Measurements from ENCODE around the gene FLYWCH2. TPM values are rescaled to one million over a fixed set of nuclear protein-coding genes. Genes with fewer than 3 reads are reported as not detected.

FLYWCH2 gene
- total RNA-seq, 1 experiment from 2014 or later: 72.0 TPM

GRCh38 chr16:2858245-2859025 is 24.6 kb upstream of the FLYWCH2 start:
- H3K36me3 ChIP-seq: no peaks in the 10 kb centered on the region
- peaks cover 18% of the 10 kb centered on the region for H3K27me3 ChIP-seq (replicated peaks)
- H3K4me3 ChIP-seq: no peak overlapping the region
- H3K4me1 ChIP-seq (replicated peaks): peaks cover 3% of the 10 kb centered on the region; the same call in 1 of the 2 replicates
- H3K27ac ChIP-seq: no peak overlapping the region
- DNase-seq (ENCODE audit: low read depth in 1 of 2, low spot score in 2 of 2): no peak
- peaks cover 10% of the 10 kb centered on the region for H3K9me3 ChIP-seq (replicated peaks)

DNA sequence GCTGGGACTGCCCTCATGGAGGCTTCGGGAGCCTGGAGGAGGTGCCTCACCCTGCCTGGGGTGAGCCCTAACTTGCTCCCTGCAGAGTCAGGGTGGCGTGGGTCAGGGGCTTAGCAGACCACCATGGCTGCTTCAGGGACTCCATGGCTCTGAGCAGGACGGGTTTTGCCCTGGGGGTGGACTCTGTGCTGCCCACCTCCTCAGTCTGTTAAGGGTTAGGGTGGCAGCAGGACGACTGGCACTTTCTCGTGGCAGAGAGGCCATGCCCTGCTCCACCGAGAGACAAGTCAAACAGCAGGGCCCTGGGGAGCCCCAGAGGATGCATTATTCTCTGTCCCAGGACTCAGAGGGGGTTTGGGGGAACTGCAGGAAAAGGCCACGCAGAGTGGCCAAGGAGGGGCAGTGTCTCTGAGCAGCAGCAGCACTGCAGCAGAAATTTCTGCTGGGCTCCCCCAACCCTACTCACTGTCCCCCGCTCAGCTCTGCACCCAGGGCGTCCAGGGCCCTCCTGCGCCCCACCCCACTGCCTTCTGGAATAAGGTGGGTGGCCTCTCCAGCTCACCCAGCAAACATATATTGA is 23.2 kb upstream of the FLYWCH2 start:
- H3K36me3 ChIP-seq: no peaks in the 10 kb centered on the region
- H3K27ac ChIP-seq: no peak overlapping the region
- peaks cover 18% of the 10 kb centered on the region for H3K27me3 ChIP-seq (replicated peaks)
- peaks cover 3% of the 10 kb centered on the region; the same call in 1 of the 2 replicates for H3K4me1 ChIP-seq (replicated peaks)
- H3K4me3 ChIP-seq: no peak overlapping the region
- peaks cover 6% of the 10 kb centered on the region for H3K9me3 ChIP-seq (replicated peaks)
- no peak for DNase-seq (ENCODE audit: low read depth in 1 of 2, low spot score in 2 of 2)

DNA sequence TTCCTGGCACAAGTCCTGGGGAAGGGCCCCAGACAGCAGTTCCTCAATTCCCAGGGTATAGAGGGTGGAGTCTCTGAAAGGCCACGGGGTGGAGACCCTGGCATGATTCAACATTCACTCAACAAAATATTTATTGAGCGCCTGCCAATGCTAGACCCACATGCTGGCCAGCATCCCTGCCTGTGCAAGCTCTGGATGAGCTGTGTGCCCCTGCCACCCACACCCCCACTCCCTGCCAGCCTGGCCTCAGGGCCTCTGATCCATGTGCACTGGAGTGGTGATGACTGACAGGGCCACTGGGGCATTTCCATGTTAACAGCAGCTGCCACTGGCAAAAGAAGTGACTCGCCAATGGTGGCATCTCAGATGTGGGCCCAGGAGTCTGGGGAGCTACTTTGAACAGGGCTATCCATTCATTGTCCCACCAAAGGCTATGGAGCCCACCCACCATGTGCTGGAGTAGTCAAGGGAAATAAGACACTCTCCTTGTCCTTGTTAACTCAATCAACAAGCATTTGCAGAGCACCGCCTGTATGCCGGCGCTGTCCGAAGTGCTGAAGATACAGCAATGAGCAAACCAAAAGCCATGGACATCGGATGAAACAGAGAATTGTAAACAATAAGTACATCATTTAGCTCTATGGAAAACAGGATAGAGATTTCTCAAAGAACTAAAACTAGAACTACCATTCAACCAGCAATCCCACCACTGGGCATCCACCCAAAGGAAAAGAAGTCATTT is 22.0 kb upstream of the FLYWCH2 start:
- peaks cover 3% of the 10 kb centered on the region; the same call in 1 of the 2 replicates for H3K4me1 ChIP-seq (replicated peaks)
- no peaks in the 10 kb centered on the region for H3K36me3 ChIP-seq
- peaks cover 6% of the 10 kb centered on the region for H3K9me3 ChIP-seq (replicated peaks)
- H3K27me3 ChIP-seq (replicated peaks): peaks cover 18% of the 10 kb centered on the region
- DNase-seq (ENCODE audit: low read depth in 1 of 2, low spot score in 2 of 2): no peak
- no peak overlapping the region for H3K4me3 ChIP-seq
- no peak overlapping the region for H3K27ac ChIP-seq

- Histone ChIP-seq H3K9me3 (replicated peaks) (peaks cover 6% of the 10 kb centered on the region), H3K27me3 (replicated peaks) (no peaks in the 10 kb centered on the region), H3K4me3 (no peak overlapping the region), H3K27ac (no peak overlapping the region), H3K4me1 (replicated peaks) (peaks cover 4% of the 10 kb centered on the region), H3K36me3 (no peaks in the 10 kb centered on the region)
- DNase-seq (ENCODE audit: low read depth in 1 of 2, low spot score in 2 of 2): no peak
These were observed 17.4 kb upstream of the FLYWCH2 start for GRCh38 chr16:2865651-2866050.

DNA sequence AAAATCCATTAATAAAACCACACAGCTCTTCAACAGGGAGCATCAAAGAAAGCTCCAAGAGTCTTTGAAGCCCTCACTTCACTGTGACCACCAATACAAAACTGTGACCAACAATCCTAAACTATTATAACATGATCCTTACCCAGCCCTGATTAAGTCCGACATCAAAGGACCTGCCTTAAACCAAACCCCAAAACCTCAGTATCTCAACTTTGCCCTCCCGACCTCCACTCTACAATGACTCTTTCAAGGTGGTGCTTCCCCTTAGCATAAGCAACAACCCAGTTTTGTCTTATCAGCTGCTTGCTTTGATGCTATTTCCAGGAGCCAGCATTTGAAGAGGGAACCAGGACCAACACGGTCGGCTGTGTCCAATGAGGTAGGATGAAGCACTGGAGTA is 16.6 kb upstream of the FLYWCH2 start:
- DNase-seq (ENCODE audit: low read depth in 1 of 2, low spot score in 2 of 2): no peak
- H3K4me3 ChIP-seq: no peak overlapping the region
- H3K4me1 ChIP-seq (replicated peaks): peaks cover 4% of the 10 kb centered on the region
- H3K27me3 ChIP-seq (replicated peaks): no peaks in the 10 kb centered on the region
- no peak overlapping the region for H3K27ac ChIP-seq
- H3K9me3 ChIP-seq (replicated peaks): no peaks in the 10 kb centered on the region; the same call in 1 of the 2 replicates
- H3K36me3 ChIP-seq: no peaks in the 10 kb centered on the region

GRCh38 chr16:2867661-2867986 is 15.4 kb upstream of the FLYWCH2 start:
- H3K9me3 ChIP-seq (replicated peaks): no peaks in the 10 kb centered on the region
- H3K27ac ChIP-seq: peak overlapping the region; percentile 90
- no peak for DNase-seq (ENCODE audit: low read depth in 1 of 2, low spot score in 2 of 2)
- peaks cover 4% of the 10 kb centered on the region for H3K4me1 ChIP-seq (replicated peaks)
- H3K27me3 ChIP-seq (replicated peaks): no peaks in the 10 kb centered on the region
- peak overlapping the region; percentile 58 for H3K4me3 ChIP-seq
- H3K36me3 ChIP-seq: no peaks in the 10 kb centered on the region

DNA sequence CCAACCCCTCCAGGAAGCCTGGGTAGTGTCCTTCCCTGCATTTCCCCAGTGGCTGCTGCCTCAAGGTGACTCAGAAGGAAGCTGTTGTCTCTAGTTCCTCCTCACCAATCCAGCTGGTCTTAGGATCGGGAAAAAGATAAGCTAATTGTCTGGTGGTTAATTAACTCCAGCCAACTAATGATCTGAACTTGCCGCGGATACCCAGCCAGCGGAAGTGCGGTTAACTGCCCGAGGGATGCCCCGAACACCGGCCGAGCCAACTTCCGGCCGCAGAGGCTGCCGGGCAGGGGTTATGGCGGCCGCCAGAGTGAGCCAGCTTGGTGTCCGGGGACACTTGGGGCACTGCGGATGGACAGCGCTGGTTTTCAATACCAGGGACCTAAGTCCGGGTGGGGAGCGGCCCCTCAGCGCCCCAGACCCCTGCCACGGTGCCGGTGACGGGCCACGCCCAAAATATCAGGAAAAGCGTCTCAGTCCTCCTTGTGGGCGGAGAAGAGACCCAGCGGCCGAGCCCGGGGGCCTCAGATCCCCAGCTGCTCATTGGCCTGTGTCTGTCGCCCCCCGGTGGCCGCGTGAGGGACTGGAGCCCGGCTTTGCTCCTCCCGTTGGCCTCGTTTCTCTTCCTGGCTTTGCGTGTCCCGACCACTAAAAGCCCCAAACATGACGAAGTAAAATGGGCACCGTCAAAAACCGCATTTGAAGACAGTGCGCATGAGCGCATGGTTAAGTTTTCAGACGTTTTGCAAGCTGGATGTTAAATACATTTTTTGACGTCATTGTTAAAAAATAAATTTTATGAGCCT is 14.8 kb upstream of the FLYWCH2 start:
- H3K36me3 ChIP-seq: no peaks in the 10 kb centered on the region
- H3K27ac ChIP-seq: peak overlapping the region; percentile 90
- no peaks in the 10 kb centered on the region for H3K9me3 ChIP-seq (replicated peaks)
- no peaks in the 10 kb centered on the region for H3K27me3 ChIP-seq (replicated peaks)
- peak; percentile 96 to 97 for DNase-seq (ENCODE audit: low read depth in 1 of 2, low spot score in 2 of 2)
- peaks cover 4% of the 10 kb centered on the region for H3K4me1 ChIP-seq (replicated peaks)
- H3K4me3 ChIP-seq: peak overlapping the region; percentile 58

DNA sequence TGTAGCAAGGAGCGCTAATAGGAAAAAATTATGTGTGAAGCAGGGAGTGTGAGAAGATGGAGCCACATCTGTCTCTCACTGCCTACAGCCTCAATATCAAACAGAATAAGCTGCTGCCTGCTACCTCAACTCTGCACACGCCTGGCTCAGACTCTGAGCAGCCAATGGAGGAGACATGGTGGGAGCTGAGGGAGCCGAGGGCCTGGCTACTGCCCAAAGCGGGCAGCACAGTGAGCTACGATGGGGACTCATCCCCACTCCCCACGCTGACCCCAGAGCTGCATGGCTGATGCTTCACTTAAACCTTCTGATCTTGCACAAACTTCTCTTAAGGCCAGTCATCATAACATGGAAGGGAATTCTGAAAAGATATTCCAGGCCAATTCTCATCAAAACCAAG is 11.1 kb upstream of the FLYWCH2 start:
- H3K27ac ChIP-seq: no peak overlapping the region
- H3K4me3 ChIP-seq: no peak overlapping the region
- H3K27me3 ChIP-seq (replicated peaks): no peaks in the 10 kb centered on the region
- peaks cover 4% of the 10 kb centered on the region for H3K4me1 ChIP-seq (replicated peaks)
- no peaks in the 10 kb centered on the region for H3K9me3 ChIP-seq (replicated peaks)
- DNase-seq (ENCODE audit: low read depth in 1 of 2, low spot score in 2 of 2): no peak
- no peaks in the 10 kb centered on the region for H3K36me3 ChIP-seq

DNA sequence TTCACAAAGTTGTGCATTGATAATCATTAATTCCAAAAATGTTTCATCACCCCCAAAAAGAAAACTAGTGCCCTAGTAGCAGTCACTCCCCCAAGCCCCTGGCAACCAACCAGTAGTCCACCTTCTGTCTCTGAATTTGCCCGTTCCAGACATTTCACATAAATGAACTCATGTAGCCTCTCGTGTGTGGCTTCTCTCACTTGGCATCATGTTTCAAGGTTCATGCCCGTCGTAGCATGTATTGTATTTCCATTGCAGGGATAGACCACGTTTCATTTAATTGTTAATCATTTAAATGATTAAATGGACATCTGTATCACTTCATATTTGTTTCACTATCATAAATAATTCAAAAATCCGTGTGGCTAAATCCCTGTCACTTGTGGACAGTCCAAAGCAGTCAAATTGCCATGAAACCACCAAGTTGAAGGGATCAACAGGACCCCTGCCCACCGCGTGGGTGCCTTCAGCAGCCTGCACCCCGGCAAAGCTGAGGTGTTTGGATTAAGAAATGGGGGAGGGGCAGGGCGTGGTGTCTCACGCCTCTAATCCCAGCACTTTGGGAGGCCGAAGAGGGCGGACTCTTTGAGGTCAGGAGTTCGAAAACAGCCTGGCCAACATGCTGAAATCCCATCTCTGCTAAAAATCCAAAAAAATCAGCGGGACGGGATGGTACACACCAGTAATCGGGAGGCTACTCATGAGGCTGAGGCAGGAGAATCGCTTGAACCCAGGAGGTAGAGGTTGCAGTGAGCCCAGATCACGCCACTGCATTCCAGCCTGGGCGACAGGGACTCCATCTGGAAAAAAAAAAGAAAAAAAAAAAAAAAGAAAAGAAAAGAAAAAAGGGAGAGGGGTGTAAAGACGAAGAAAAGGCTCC is 8.7 kb upstream of the FLYWCH2 start:
- Histone ChIP-seq H3K9me3 (replicated peaks) (no peaks in the 10 kb centered on the region), H3K27me3 (replicated peaks) (no peaks in the 10 kb centered on the region), H3K4me3 (no peak overlapping the region), H3K4me1 (replicated peaks) (no peaks in the 10 kb centered on the region), H3K27ac (no peak overlapping the region), H3K36me3 (no peaks in the 10 kb centered on the region)
- DNase-seq (ENCODE audit: low read depth in 1 of 2, low spot score in 2 of 2): no peak

DNA sequence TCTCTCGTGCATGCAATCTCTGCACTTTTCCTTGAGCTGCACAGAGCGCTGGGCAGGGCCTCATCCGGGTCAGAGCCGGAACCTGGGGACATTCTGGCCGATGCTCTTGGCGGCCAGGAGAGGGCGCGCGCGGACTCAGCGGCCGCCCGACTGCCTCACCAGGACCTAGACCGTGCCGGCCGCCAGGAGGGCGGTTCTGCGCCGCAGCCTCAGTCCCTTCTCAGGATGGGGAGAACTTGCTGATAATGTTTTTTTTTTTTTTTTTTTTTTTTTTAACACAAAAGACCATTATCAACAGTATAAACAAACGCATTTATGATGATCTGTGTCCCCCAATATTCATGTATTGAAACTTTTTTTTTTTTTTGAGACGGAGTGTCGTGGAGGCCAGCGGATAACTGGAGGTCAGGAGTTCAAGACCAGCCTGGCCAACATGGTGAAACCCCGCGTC is 8.1 kb upstream of the FLYWCH2 start:
- Histone ChIP-seq H3K4me3 (no peak overlapping the region), H3K27ac (no peak overlapping the region), H3K27me3 (replicated peaks) (no peaks in the 10 kb centered on the region), H3K36me3 (no peaks in the 10 kb centered on the region), H3K9me3 (replicated peaks) (no peaks in the 10 kb centered on the region), H3K4me1 (replicated peaks) (no peaks in the 10 kb centered on the region)
- DNase-seq (ENCODE audit: low read depth in 1 of 2, low spot score in 2 of 2): peak; percentile 63 to 74

- H3K36me3 ChIP-seq: peaks cover 3% of the 10 kb centered on the region; the same call in 1 of the 2 replicates
- H3K27me3 ChIP-seq (replicated peaks): no peaks in the 10 kb centered on the region
- H3K9me3 ChIP-seq (replicated peaks): no peaks in the 10 kb centered on the region
- H3K27ac ChIP-seq: no peak overlapping the region
- peaks cover 8% of the 10 kb centered on the region for H3K4me1 ChIP-seq (replicated peaks)
- H3K4me3 ChIP-seq: no peak overlapping the region
- DNase-seq (ENCODE audit: low read depth in 1 of 2, low spot score in 2 of 2): no peak
These were observed 3.0 kb upstream of the FLYWCH2 start for GRCh38 chr16:2879854-2880508.

All from SJSA1 (cell line).